ENCODE results near the gene KRTAP19-6.
"Not testable (repeated sequence)": the region's sequence is repeated elsewhere in the genome, so short reads cannot be mapped to it uniquely, and the experiment has no call there.

Gene KRTAP19-6

GRCh38 chr21:30515681-30516080 is 26.0 kb downstream of the KRTAP19-6 start:
- DNase-seq (ENCODE audit: insufficient read length, low spot score) (no peak), FAIRE-seq (no peak)
- TF ChIP-seq CTCF (IDR thresholded peaks at IDR 0.05; ENCODE audit: insufficient read depth, missing control alignments), result no peak

GRCh38 chr21:30505621-30506205 is 36.0 kb downstream of the KRTAP19-6 start:
- not testable (repeated sequence) for FAIRE-seq; DNase-seq (ENCODE audit: insufficient read length, low spot score)
- TF ChIP-seq CTCF (IDR thresholded peaks at IDR 0.05; ENCODE audit: insufficient read depth, missing control alignments), result peak; percentile 22

- no peak for FAIRE-seq
- DNase-seq (ENCODE audit: insufficient read length, low spot score), result no peak
- no peak for TF ChIP-seq CTCF (IDR thresholded peaks at IDR 0.05; ENCODE audit: insufficient read depth, missing control alignments)
Observed at GRCh38 chr21:30502041-30502440, 39.6 kb downstream of the KRTAP19-6 start, which contains the start of gene KRTAP19-5. KRTAP19-5 (minus strand) TSS chr21:30502141; CDS start chr21:30502090, 51 bp downstream.

- no peak for TF ChIP-seq CTCF (IDR thresholded peaks at IDR 0.05; ENCODE audit: insufficient read depth, missing control alignments)
- no peak for FAIRE-seq
- no peak for DNase-seq (ENCODE audit: insufficient read length, low spot score)
Observed at GRCh38 chr21:30497065-30497464, 44.6 kb downstream of the KRTAP19-6 start, which contains the start of gene KRTAP19-4. KRTAP19-4 (minus strand) TSS chr21:30497165; CDS start chr21:30497110, 55 bp downstream.

GRCh38 chr21:30491963-30492428 is 49.7 kb downstream of the KRTAP19-6 start, which contains the start of gene KRTAP19-3:
KRTAP19-3 (minus strand) TSS chr21:30492013; CDS start chr21:30491957, 56 bp downstream.
- no peak for DNase-seq (ENCODE audit: insufficient read length, low spot score)
- no peak for FAIRE-seq
- no peak for TF ChIP-seq CTCF (IDR thresholded peaks at IDR 0.05; ENCODE audit: insufficient read depth, missing control alignments)

Data from D721Med (cell line).